Immature natural killer cell (primary cell): ENCODE results near the gene KIRREL3. TPM values are rescaled to one million over a fixed set of nuclear protein-coding genes. Genes with fewer than 3 reads are reported as not detected.

ENCODE experiments used
- DNase-seq, 3 donors: peaks; one replicate each; pipeline ENCODE4 v3.0.0; 2022; ENCODE audit warnings: mixed read lengths in 1 of 3
- H3K27ac Mint-ChIP-seq, 6 donors: one replicate each; pipeline ENCODE4 v1.8.0; 2020; ENCODE audit warnings: mixed read lengths in 6 of 6, mild to moderate bottlenecking in 5 of 6, inconsistent platforms in 4 of 6, moderate library complexity in 3 of 6
- H3K27me3 Mint-ChIP-seq, 3 donors: one replicate each; pipeline ENCODE4 v1.8.0; 2020 to 2021; ENCODE audit warnings: low read depth in 3 of 3, mild to moderate bottlenecking in 3 of 3, mixed read lengths in 3 of 3, moderate library complexity in 3 of 3, inconsistent platforms in 1 of 3
- H3K36me3 Mint-ChIP-seq, 3 donors: one replicate each; pipeline ENCODE4 v1.8.0; 2020; ENCODE audit warnings: mixed read lengths in 3 of 3, inconsistent platforms in 2 of 3, mild to moderate bottlenecking in 2 of 3
- H3K4me1 Mint-ChIP-seq, 2 donors: one replicate each; pipeline ENCODE4 v1.8.0; 2020; ENCODE audit warnings: inconsistent platforms in 2 of 2, mild to moderate bottlenecking in 2 of 2, mixed read lengths in 2 of 2, moderate library complexity in 1 of 2
- H3K4me3 Mint-ChIP-seq, 5 donors: one replicate each; pipeline ENCODE4 v1.8.0; 2020; ENCODE audit warnings: mild to moderate bottlenecking in 5 of 5, mixed read lengths in 5 of 5, inconsistent platforms in 3 of 5, moderate library complexity in 3 of 5
- H3K9me3 Mint-ChIP-seq, 6 donors: one replicate each; pipeline ENCODE4 v1.8.0; 2020; ENCODE audit warnings: mild to moderate bottlenecking in 6 of 6, mixed read lengths in 6 of 6, inconsistent platforms in 4 of 6, moderate library complexity in 3 of 6
- polyA plus RNA-seq, 3 donors: library from polyadenylated mRNA; unstranded; fragments of 300-500 nt; fragmentation: Illumina TruSeq; gene quantifications; one replicate each; pipeline ENCODE4 v1.2.3, GENCODE V29; 2021

Gene KIRREL3
- polyA plus RNA-seq, 3 donors from 2014 or later: 0.66 TPM; not detected in 2

DNA sequence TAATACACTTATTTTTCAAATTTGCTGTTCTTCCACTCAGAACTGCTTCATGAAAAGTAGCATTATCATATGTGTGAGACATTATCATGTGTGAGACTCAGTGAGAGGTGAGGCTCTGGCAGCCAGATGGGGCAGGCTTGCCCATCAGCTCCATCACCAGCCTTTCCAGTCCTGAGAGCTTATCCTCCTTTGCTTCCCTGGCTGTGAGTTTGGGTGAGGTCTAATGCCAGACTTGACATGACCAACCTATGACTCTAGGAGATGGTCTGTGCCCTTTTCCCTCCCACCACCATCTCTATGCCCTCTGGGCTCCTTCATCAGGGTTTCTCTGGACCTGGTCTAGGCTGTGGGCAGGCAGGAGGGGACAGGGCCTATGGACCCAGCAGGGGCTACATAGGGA lies 145.0 kb downstream of the KIRREL3 start:
- Mint-ChIP-seq H3K4me1 (no peaks in the 10 kb centered on the region), H3K27ac (no peak overlapping the region), H3K4me3 (no peak overlapping the region), H3K36me3 (no peaks in the 10 kb centered on the region), H3K9me3 (no peaks in the 10 kb centered on the region), H3K27me3 (peaks cover 0 to 2% (median 1%) of the 10 kb centered on the region in 3 donors)
- no peak for DNase-seq

DNA sequence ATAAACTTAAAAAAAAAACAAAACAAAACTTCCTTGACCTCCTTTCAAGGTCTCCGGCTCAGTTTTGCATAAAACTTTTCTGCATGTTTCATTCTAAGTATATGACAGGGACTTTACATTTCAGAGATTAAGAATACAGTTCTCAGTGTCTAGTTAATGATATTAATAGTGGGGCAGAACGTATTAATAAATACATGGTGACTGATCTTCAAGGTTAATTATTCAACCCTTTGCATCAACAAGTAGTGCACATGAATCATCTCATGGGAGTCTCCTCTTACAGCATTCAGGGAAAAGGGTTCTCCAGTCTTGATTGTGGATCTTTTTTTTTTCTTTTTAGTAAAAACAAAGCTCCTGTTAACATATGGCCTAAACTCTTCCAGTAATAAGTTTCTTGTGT lies 146.8 kb downstream of the KIRREL3 start:
- Mint-ChIP-seq H3K4me1 (no peaks in the 10 kb centered on the region), H3K27me3 (no peaks in the 10 kb centered on the region), H3K4me3 (no peak overlapping the region), H3K9me3 (no peaks in the 10 kb centered on the region), H3K36me3 (no peaks in the 10 kb centered on the region), H3K27ac (no peak overlapping the region)
- no peak for DNase-seq

GRCh38 chr11:126844789-126845188 lies 155.8 kb downstream of the KIRREL3 start:
- Mint-ChIP-seq H3K9me3 (no peaks in the 10 kb centered on the region), H3K36me3 (no peaks in the 10 kb centered on the region), H3K27ac (no peak overlapping the region), H3K27me3 (peaks cover 0 to 5% (median 2%) of the 10 kb centered on the region in 3 donors), H3K4me3 (no peak overlapping the region), H3K4me1 (no peaks in the 10 kb centered on the region)
- no peak for DNase-seq

- no peak for DNase-seq
- H3K36me3 Mint-ChIP-seq: no peaks in the 10 kb centered on the region
- no peak overlapping the region for H3K27ac Mint-ChIP-seq
- H3K4me3 Mint-ChIP-seq: no peak overlapping the region
- no peaks in the 10 kb centered on the region for H3K4me1 Mint-ChIP-seq
- peaks cover 0 to 5% (median 3%) of the 10 kb centered on the region in 3 donors for H3K27me3 Mint-ChIP-seq
- H3K9me3 Mint-ChIP-seq: no peaks in the 10 kb centered on the region
Observed at GRCh38 chr11:126843096-126843495, 157.5 kb downstream of the KIRREL3 start.

DNA sequence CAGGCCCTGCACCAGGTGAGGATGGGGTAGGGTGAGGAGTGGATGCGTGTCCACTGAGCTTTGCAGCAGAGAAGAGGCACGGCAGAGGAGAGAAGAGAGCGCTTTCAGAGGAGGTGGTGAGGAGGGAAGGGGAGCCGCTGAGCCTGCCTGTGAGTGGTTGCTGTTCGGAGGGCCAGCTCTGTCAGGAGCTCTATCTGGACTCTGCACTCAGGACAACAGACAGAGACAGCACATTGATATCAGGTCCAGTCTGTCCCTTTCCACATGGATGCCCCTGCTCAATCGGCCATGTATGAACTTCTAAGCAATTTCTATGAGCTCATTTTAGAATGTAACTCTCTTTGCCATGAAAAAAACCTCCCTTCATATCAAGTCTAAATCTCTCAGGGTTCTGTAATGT lies 158.6 kb downstream of the KIRREL3 start:
- DNase-seq: no peak
- Mint-ChIP-seq H3K4me3 (no peak overlapping the region), H3K27ac (no peak overlapping the region), H3K9me3 (no peaks in the 10 kb centered on the region), H3K36me3 (no peaks in the 10 kb centered on the region), H3K27me3 (peaks cover 0 to 3% (median 3%) of the 10 kb centered on the region in 3 donors), H3K4me1 (no peaks in the 10 kb centered on the region)

DNA sequence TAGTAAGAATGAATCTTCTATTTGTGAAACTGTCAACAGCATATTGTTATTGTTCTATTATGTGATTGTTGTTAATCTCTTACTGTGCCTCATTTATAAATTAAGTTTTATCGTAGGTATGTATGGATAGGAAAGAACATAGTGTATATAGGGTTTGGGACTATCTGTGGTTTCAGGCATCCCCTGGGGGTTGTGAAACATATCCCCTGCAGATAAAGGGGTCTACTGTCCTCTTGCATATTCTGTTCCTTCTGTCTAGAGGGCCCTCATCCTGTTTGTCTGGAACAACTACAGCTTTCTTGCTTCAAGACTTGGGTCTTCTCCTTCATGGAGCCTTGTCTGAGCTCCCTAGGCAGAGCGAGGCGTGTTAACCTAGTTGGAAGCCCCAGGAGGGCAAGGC lies 159.6 kb downstream of the KIRREL3 start:
- DNase-seq: no peak
- H3K4me3 Mint-ChIP-seq: no peak overlapping the region
- no peaks in the 10 kb centered on the region for H3K4me1 Mint-ChIP-seq
- peaks cover 0 to 3% (median 3%) of the 10 kb centered on the region in 3 donors for H3K27me3 Mint-ChIP-seq
- no peaks in the 10 kb centered on the region for H3K9me3 Mint-ChIP-seq
- H3K36me3 Mint-ChIP-seq: no peaks in the 10 kb centered on the region
- H3K27ac Mint-ChIP-seq: no peak overlapping the region

DNA sequence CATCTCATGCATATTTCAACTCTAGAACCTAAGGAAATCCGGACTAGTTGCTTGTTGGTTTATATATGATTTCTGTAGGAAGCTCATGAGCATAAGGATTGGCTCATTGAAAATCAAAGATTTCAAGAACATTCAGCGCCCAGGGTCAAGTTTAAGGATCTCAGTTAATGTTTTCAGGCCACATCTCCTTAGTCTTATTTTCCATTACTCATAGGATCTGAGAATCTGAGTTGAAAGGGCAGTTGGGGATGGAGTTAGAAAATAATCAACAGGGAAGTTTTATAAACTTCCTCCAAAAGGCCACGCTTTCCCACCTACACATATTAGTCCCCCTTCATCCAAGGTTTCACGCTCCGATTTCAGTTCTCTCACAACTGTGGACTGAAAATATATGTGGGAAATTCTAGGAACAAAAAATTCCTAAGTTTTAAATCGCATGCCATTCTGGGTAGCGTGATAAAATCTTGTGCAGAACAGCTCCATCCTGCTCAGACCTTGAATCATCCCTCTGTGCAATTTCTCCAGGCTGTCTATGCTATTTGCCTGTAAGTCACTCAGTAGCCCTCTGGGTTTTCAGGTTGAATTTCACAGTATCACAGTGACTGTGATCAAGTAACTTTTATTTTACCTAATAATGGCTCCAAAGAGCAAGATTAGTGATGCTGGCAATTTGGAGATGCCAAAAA lies 160.2 kb downstream of the KIRREL3 start:
- Mint-ChIP-seq H3K4me1 (no peaks in the 10 kb centered on the region), H3K27me3 (peaks cover 0 to 3% (median 3%) of the 10 kb centered on the region in 3 donors), H3K9me3 (peaks cover 0 to 1% (median 0%) of the 10 kb centered on the region in 6 donors), H3K36me3 (no peaks in the 10 kb centered on the region), H3K4me3 (no peak overlapping the region), H3K27ac (no peak overlapping the region)
- DNase-seq: no peak

GRCh38 chr11:126839496-126839895 lies 161.1 kb downstream of the KIRREL3 start:
- Mint-ChIP-seq H3K27me3 (peaks cover 0 to 3% (median 1%) of the 10 kb centered on the region in 3 donors), H3K36me3 (no peaks in the 10 kb centered on the region), H3K27ac (no peak overlapping the region), H3K4me1 (no peaks in the 10 kb centered on the region), H3K9me3 (peaks cover 0 to 4% (median 0%) of the 10 kb centered on the region in 6 donors), H3K4me3 (no peak overlapping the region)
- DNase-seq: no peak

- Mint-ChIP-seq H3K9me3 (peaks cover 0 to 4% (median 0%) of the 10 kb centered on the region in 6 donors), H3K4me3 (no peak overlapping the region), H3K27ac (no peak overlapping the region), H3K36me3 (no peaks in the 10 kb centered on the region), H3K4me1 (no peaks in the 10 kb centered on the region), H3K27me3 (peaks cover 0 to 1% (median 0%) of the 10 kb centered on the region in 3 donors)
- DNase-seq: no peak
Observed at GRCh38 chr11:126838779-126839178, 161.8 kb downstream of the KIRREL3 start.

DNA sequence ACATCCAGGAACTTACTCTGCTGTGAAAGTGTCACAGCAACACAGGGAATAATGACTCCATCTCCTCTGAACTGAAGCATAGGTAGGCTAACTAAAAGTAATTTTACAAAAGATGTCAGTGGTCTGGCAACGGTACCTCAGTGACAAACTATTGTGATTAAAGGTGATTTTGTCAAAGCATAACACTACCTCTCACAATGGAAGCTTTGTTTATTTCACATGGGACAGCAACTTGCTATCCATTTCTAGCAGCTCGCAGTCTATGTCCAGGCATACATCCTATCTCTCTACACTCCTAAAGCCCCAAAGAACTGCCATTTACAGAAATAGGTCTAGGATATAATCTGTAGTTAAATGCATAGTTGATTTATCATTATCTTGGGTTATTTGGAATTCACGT lies 163.0 kb downstream of the KIRREL3 start:
- Mint-ChIP-seq H3K27ac (no peak overlapping the region), H3K27me3 (peaks cover 0 to 3% (median 1%) of the 10 kb centered on the region in 3 donors), H3K9me3 (peaks cover 0 to 4% (median 0%) of the 10 kb centered on the region in 6 donors), H3K4me3 (no peak overlapping the region), H3K36me3 (no peaks in the 10 kb centered on the region), H3K4me1 (no peaks in the 10 kb centered on the region)
- DNase-seq: no peak

DNA sequence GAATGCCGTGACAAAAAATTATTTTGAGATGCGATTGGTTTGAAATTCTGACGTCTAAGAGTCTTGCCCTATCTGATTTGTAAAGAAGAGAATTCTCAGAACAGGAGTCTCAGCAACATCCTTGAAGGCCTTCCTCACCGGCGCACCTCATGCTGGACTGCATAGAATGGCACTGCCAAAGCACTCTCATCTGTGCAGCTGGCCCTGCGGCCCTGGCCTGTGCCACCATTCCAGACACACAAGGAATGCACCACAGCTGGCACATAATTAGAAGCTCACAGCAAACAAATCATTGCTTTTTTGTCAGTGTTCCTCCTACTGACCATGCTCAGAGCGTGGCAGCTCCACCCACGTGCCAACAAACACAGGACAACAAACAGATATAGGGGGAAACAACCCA lies 166.0 kb downstream of the KIRREL3 start:
- Mint-ChIP-seq H3K27ac (no peak overlapping the region), H3K4me1 (no peaks in the 10 kb centered on the region), H3K4me3 (no peak overlapping the region), H3K27me3 (peaks cover 0 to 3% (median 1%) of the 10 kb centered on the region in 3 donors), H3K9me3 (peaks cover 0 to 4% (median 0%) of the 10 kb centered on the region in 6 donors), H3K36me3 (no peaks in the 10 kb centered on the region)
- DNase-seq: no peak

DNA sequence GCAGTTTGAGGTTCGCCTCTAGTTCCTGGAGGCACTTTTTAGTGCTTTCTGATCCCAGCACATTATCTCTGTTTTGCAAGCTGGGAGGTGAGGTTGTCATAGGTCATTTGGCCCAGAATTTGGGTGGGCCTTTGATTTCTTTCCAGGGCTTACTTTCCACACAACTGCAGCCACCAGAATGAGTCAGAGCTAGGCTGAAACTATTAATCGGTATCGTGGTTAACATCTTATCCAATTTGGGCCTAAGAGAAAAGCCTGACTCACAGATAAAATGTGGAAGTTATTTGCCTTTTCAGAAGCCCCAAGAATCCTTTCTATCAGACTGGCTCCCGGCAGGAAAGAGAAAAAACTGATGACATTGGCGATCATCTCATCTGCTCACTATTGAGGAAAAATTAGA lies 166.4 kb downstream of the KIRREL3 start:
- Mint-ChIP-seq H3K9me3 (peaks cover 0 to 4% (median 0%) of the 10 kb centered on the region in 6 donors), H3K4me3 (no peak overlapping the region), H3K27me3 (peaks cover 0 to 3% (median 1%) of the 10 kb centered on the region in 3 donors), H3K27ac (no peak overlapping the region), H3K36me3 (no peaks in the 10 kb centered on the region), H3K4me1 (no peaks in the 10 kb centered on the region)
- DNase-seq: no peak

- DNase-seq: no peak
- H3K36me3 Mint-ChIP-seq: no peaks in the 10 kb centered on the region
- no peak overlapping the region for H3K27ac Mint-ChIP-seq
- no peaks in the 10 kb centered on the region for H3K4me1 Mint-ChIP-seq
- H3K4me3 Mint-ChIP-seq: no peak overlapping the region
- peaks cover 0 to 4% (median 2%) of the 10 kb centered on the region in 3 donors for H3K27me3 Mint-ChIP-seq
- peaks cover 0 to 4% (median 0%) of the 10 kb centered on the region in 6 donors for H3K9me3 Mint-ChIP-seq
Observed at GRCh38 chr11:126833065-126833464, 167.5 kb downstream of the KIRREL3 start.

DNA sequence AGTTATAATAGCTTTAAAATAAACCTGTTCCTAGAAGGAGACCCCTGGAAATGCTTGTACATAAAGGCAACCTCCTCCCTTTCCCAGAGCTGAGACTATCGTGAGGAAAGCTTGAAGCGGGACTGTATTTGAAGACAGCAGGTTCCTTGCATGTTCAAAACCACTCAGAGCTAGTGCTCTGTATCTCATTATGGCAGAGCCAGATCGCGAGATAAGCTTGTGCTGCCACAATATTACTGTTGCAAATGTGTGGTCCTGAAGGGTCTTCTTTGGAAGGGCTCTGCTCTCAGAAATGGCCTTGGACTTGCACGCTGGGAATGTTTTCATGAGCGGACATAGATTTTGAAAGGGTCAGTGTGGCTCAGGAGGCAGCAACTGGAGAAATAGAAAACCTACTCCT lies 168.2 kb downstream of the KIRREL3 start:
- no peak overlapping the region for H3K27ac Mint-ChIP-seq
- H3K9me3 Mint-ChIP-seq: peaks cover 0 to 4% (median 0%) of the 10 kb centered on the region in 6 donors
- peaks cover 0 to 6% (median 2%) of the 10 kb centered on the region in 3 donors for H3K27me3 Mint-ChIP-seq
- no peaks in the 10 kb centered on the region for H3K36me3 Mint-ChIP-seq
- no peak overlapping the region for H3K4me3 Mint-ChIP-seq
- no peaks in the 10 kb centered on the region for H3K4me1 Mint-ChIP-seq
- no peak for DNase-seq
